Hepatocyte (in vitro differentiated cells): ENCODE data around the gene SH3PXD2A. TPM values are rescaled to one million over a fixed set of nuclear protein-coding genes. Genes with fewer than 3 reads are reported as not detected.

ENCODE experiments used
- DNase-seq: peaks from one replicate; pipeline ENCODE4 v3.0.0-alpha.2; 2016; ENCODE audit warnings: low spot score
- H2AFZ ChIP-seq: fragments of 200-600 bp; sonication (generic); 2 replicates; pipeline ENCODE4 v1.6.0; 2016; ENCODE audit warnings: antibody characterized with exemption, mild to moderate bottlenecking
- H3K27ac ChIP-seq: fragments of 200-600 bp; sonication (generic); 2 replicates; pipeline ENCODE4 v1.5.1; 2016; ENCODE audit warnings: mild to moderate bottlenecking
- H3K27me3 ChIP-seq: fragments of 200-600 bp; sonication (generic); 2 replicates; pipeline ENCODE4 v1.6.1; 2016
- H3K36me3 ChIP-seq: fragments of 200-600 bp; sonication (generic); replicated peaks from 2 replicates; pipeline ENCODE4 v1.5.1; 2016; ENCODE audit warnings: low read depth; ENCODE audit not compliant: insufficient read depth
- H3K4me1 ChIP-seq: fragments of 200-600 bp; sonication (generic); 2 replicates; pipeline ENCODE4 v1.5.1; 2016; ENCODE audit warnings: mild to moderate bottlenecking, moderate library complexity; ENCODE audit not compliant: insufficient read depth
- H3K4me2 ChIP-seq: fragments of 200-600 bp; sonication (generic); 2 replicates; pipeline ENCODE4 v1.6.0; 2016
- H3K4me3 ChIP-seq: fragments of 200-600 bp; sonication (generic); 2 replicates; pipeline ENCODE4 v1.5.1; 2016; ENCODE audit warnings: mild to moderate bottlenecking
- H3K79me2 ChIP-seq: fragments of 200-600 bp; sonication (generic); 2 replicates; pipeline ENCODE4 v1.6.0; 2017; ENCODE audit warnings: mild to moderate bottlenecking
- H3K9me2 ChIP-seq: fragments of 200-600 bp; sonication (generic); replicated peaks from 2 replicates; pipeline ENCODE4 v1.6.0; 2017; ENCODE audit warnings: mild to moderate bottlenecking; ENCODE audit not compliant: insufficient read depth
- H3K9me3 ChIP-seq: fragments of 200-600 bp; sonication (generic); 2 replicates; pipeline ENCODE4 v1.5.1; 2016; ENCODE audit warnings: low read depth, mild to moderate bottlenecking
- H4K20me1 ChIP-seq: fragments of 200-600 bp; sonication (generic); 2 replicates; pipeline ENCODE4 v1.6.0; 2016; ENCODE audit warnings: mild to moderate bottlenecking; ENCODE audit not compliant: insufficient read depth, poor library complexity, severe bottlenecking
- EZH2 ChIP-seq: fragments of 200-600 bp; sonication (generic); IDR thresholded peaks from 2 replicates; pipeline ENCODE4 v1.6.1; 2016; ENCODE audit warnings: antibody characterized with exemption, mild to moderate bottlenecking, borderline replicate concordance
- EZH2phosphoT487 ChIP-seq: fragments of 200-600 bp; sonication (generic); IDR thresholded peaks from one replicate; pipeline ENCODE4 v1.6.1; 2018; ENCODE audit warnings: antibody characterized with exemption, mild to moderate bottlenecking, low read depth, moderate library complexity; ENCODE audit not compliant: unreplicated experiment, severe bottlenecking
- WGBS: methylation state at CpG from one replicate; pipeline ENCODE4 v1.1.6; 2016; ENCODE audit warnings: low lambda C conversion rate; ENCODE audit errors: missing lambda C conversion rate; 5-methylcytosine and 5-hydroxymethylcytosine counted together
- polyA plus RNA-seq: library from polyadenylated mRNA; unstranded; fragments of >200 nt; fragmentation: Nextera tagmentation; extraction: Ambion mirVana; gene quantifications from 2 replicates; pipeline ENCODE4 v1.2.1, GENCODE V29; 2016
- total RNA-seq: library from RNA; depleted of rRNA; stranded (reverse); fragments of >200 nt; gene quantifications from 2 replicates; pipeline ENCODE4 v1.2.3, GENCODE V29; 2014
- TF ChIP-seq, protein P1 (sequence below): fragments of 200-600 bp; sonication (generic); IDR thresholded peaks from 2 replicates; pipeline ENCODE4 v1.5.1; 2016; ENCODE audit warnings: antibody characterized with exemption, mild to moderate bottlenecking; ENCODE audit not compliant: poor library complexity

Gene SH3PXD2A
- total and polyA plus RNA-seq, 2 experiments from 2014 or later = 8.4 to 13.6 TPM

- 84% methylated on average over 15 of the region's 15 CpGs for WGBS
- Histone ChIP-seq H3K4me3 (no peak overlapping the region), H3K4me2 (no peak overlapping the region), H3K9me2 (no peaks in the 10 kb centered on the region), H3K36me3 (no peaks in the 10 kb centered on the region), H3K27me3 (no peaks in the 10 kb centered on the region), H2AFZ (no peak overlapping the region), H3K4me1 (peaks cover 9% of the 10 kb centered on the region), H3K9me3 (no peaks in the 10 kb centered on the region), H4K20me1 (peaks cover 9% of the 10 kb centered on the region), H3K79me2 (peaks cover 39% of the 10 kb centered on the region), H3K27ac (peak overlapping the region; percentile 30)
- DNase-seq = no peak
- TF ChIP-seq EZH2 (no peak), EZH2phosphoT487 (no peak)
- TF ChIP-seq, protein P1, sequence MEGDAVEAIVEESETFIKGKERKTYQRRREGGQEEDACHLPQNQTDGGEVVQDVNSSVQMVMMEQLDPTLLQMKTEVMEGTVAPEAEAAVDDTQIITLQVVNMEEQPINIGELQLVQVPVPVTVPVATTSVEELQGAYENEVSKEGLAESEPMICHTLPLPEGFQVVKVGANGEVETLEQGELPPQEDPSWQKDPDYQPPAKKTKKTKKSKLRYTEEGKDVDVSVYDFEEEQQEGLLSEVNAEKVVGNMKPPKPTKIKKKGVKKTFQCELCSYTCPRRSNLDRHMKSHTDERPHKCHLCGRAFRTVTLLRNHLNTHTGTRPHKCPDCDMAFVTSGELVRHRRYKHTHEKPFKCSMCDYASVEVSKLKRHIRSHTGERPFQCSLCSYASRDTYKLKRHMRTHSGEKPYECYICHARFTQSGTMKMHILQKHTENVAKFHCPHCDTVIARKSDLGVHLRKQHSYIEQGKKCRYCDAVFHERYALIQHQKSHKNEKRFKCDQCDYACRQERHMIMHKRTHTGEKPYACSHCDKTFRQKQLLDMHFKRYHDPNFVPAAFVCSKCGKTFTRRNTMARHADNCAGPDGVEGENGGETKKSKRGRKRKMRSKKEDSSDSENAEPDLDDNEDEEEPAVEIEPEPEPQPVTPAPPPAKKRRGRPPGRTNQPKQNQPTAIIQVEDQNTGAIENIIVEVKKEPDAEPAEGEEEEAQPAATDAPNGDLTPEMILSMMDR = no peak
Measured at GRCh38 chr10:103652599-103653281, 202.6 kb downstream of the SH3PXD2A start.

DNA sequence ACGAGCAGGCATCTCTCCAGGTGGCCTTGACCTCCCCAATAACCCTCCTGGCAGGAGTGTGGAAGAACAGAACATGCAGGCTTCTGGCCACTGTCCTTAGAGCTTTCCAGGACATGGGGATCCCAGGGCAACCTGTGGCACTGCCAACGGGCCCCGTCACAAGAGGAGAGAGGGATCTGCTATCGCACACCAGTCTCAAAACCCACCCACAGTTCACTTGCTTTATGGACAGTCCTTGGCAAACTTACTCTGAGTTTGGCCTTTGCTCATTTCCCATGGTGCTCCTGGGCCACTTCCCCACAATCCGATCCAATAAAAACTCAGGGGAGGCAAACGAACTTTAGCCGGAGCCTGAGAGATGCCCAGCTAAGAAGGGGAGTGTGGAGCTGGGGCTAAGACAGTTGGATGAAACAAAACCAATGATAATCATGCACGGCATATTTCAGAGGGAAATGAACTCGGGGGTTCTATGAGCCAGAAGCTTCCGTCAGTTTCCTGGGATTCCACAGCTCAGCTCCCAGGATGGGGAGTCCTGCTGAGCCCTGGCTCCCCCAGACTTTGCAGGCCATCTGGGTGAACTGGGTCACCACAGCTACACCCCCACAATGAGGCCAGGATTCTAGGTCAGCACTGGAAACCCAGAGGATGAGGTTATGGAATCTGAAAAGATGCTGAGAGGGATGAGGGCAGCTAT, 203.4 kb downstream of the SH3PXD2A start:
- Histone ChIP-seq H3K4me1 (peaks cover 9% of the 10 kb centered on the region), H3K4me3 (no peak overlapping the region), H3K27ac (peak overlapping the region; percentile 30), H3K9me2 (no peaks in the 10 kb centered on the region), H4K20me1 (peaks cover 11% of the 10 kb centered on the region), H3K9me3 (no peaks in the 10 kb centered on the region), H2AFZ (no peak overlapping the region), H3K36me3 (no peaks in the 10 kb centered on the region), H3K79me2 (peaks cover 32% of the 10 kb centered on the region), H3K27me3 (no peaks in the 10 kb centered on the region), H3K4me2 (no peak overlapping the region)
- WGBS = 81% methylated on average over 10 of the region's 10 CpGs
- no peak for DNase-seq
- TF ChIP-seq EZH2phosphoT487 (no peak), EZH2 (no peak)
- TF ChIP-seq, protein P1 = no peak

GRCh38 chr10:103651333-103651732, 204.0 kb downstream of the SH3PXD2A start:
- Histone ChIP-seq H3K79me2 (peaks cover 29% of the 10 kb centered on the region), H3K9me3 (no peaks in the 10 kb centered on the region), H3K27me3 (no peaks in the 10 kb centered on the region), H3K4me2 (no peak overlapping the region), H3K27ac (no peak overlapping the region), H3K9me2 (no peaks in the 10 kb centered on the region), H4K20me1 (peaks cover 11% of the 10 kb centered on the region), H3K4me3 (no peak overlapping the region), H2AFZ (no peak overlapping the region), H3K36me3 (no peaks in the 10 kb centered on the region), H3K4me1 (peaks cover 9% of the 10 kb centered on the region)
- DNase-seq = no peak
- TF ChIP-seq EZH2 (no peak), EZH2phosphoT487 (no peak)
- TF ChIP-seq, protein P1 = no peak
- 94% methylated on average over 1 of the region's 1 CpG for WGBS
